ENCODE measurements around the gene PRDM11.

The PRDM11 gene

GRCh38 chr11:45178890-45179671 lies 32.6 kb downstream of the PRDM11 start:
- no peak for DNase-seq

- DNase-seq = no peak
These were observed 33.3 kb downstream of the PRDM11 start for GRCh38 chr11:45179686-45180178.

GRCh38 chr11:45180179-45180847 lies 33.9 kb downstream of the PRDM11 start:
- peak; percentile 31 for DNase-seq

GRCh38 chr11:45180848-45181192 lies 34.4 kb downstream of the PRDM11 start:
- no peak for DNase-seq

GRCh38 chr11:45181193-45181888 lies 34.9 kb downstream of the PRDM11 start:
- DNase-seq = no peak

- no peak for DNase-seq
These were observed 35.6 kb downstream of the PRDM11 start for GRCh38 chr11:45181889-45182550.

- peak; percentile 8 for DNase-seq
These were observed 36.5 kb downstream of the PRDM11 start for GRCh38 chr11:45182902-45183301.

- no peak for DNase-seq
These were observed 38.2 kb downstream of the PRDM11 start for GRCh38 chr11:45184640-45185039.

GRCh38 chr11:45185228-45185729 lies 38.8 kb downstream of the PRDM11 start:
- DNase-seq = no peak

GRCh38 chr11:45187375-45187774 lies 40.9 kb downstream of the PRDM11 start:
- DNase-seq = no peak

- no peak for DNase-seq
These were observed 41.7 kb downstream of the PRDM11 start for GRCh38 chr11:45188127-45188526.

- DNase-seq = no peak
These were observed 42.8 kb downstream of the PRDM11 start for GRCh38 chr11:45189230-45189629.

- no peak for DNase-seq
These were observed 47.3 kb downstream of the PRDM11 start for GRCh38 chr11:45193695-45194094.

GRCh38 chr11:45204761-45205160 lies 58.3 kb downstream of the PRDM11 start:
- DNase-seq = no peak

- DNase-seq = no peak
These were observed 59.5 kb downstream of the PRDM11 start for GRCh38 chr11:45205978-45206377.

- DNase-seq = no peak
These were observed 61.7 kb downstream of the PRDM11 start for GRCh38 chr11:45208135-45208534.

- no peak for DNase-seq
These were observed 62.8 kb downstream of the PRDM11 start for GRCh38 chr11:45209000-45209879.

GRCh38 chr11:45209891-45210699 lies 63.7 kb downstream of the PRDM11 start:
- no peak for DNase-seq

- DNase-seq = no peak
These were observed 64.4 kb downstream of the PRDM11 start for GRCh38 chr11:45210846-45211245.

- no peak for DNase-seq
These were observed 65.3 kb downstream of the PRDM11 start for GRCh38 chr11:45211732-45212131.
